ENCODE data around the gene RAET1G. TPM values are rescaled to one million over a fixed set of nuclear protein-coding genes. Genes with fewer than 3 reads are reported as not detected.

Gene RAET1G
- total and polyA plus RNA-seq, 9 of the 15 experiments (the other 6 are each of a cell fraction or from before 2014, with no cell fraction given) = 0.11 TPM; not detected in 8

DNA sequence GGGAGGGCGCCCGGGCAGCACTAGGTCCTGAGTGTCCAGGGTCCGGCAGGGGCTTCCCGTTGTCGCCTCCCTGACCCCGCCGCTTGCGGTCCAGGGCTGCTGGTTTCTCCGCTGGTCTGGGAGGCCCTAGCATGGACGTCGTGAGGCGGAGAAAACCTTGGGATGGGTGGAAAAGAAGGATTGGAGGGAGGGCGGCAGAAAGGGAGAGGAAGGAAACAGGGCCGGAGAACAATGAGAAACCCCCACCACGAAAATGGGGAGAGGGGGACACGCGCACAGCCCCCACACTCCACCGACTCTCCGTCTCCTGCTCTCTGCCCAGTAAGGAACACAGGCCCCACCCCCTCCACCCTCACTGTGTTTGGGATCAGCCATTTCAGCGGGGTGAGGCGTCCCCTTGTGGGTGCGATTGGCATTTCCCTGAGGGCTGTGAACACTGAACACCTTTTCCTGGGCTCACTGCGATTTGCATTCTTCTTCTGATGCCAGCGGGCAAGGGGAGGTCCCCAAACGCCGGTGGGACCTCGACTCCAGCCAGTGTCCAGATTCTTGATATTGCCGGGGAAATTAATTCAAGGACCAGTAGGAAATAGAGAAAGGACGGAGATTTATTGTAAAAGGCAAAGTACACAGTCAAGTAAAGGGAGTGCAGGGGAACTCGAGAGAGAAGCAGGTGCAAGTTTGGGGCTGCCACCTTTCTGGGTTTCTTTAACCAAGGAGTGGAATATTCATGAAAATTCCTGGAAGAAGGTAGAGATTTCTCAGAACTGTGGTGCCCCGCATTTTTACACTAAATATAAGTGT lies 3.3 kb upstream of the RAET1G start (continued):
- TF ChIP-seq, protein P1, sequence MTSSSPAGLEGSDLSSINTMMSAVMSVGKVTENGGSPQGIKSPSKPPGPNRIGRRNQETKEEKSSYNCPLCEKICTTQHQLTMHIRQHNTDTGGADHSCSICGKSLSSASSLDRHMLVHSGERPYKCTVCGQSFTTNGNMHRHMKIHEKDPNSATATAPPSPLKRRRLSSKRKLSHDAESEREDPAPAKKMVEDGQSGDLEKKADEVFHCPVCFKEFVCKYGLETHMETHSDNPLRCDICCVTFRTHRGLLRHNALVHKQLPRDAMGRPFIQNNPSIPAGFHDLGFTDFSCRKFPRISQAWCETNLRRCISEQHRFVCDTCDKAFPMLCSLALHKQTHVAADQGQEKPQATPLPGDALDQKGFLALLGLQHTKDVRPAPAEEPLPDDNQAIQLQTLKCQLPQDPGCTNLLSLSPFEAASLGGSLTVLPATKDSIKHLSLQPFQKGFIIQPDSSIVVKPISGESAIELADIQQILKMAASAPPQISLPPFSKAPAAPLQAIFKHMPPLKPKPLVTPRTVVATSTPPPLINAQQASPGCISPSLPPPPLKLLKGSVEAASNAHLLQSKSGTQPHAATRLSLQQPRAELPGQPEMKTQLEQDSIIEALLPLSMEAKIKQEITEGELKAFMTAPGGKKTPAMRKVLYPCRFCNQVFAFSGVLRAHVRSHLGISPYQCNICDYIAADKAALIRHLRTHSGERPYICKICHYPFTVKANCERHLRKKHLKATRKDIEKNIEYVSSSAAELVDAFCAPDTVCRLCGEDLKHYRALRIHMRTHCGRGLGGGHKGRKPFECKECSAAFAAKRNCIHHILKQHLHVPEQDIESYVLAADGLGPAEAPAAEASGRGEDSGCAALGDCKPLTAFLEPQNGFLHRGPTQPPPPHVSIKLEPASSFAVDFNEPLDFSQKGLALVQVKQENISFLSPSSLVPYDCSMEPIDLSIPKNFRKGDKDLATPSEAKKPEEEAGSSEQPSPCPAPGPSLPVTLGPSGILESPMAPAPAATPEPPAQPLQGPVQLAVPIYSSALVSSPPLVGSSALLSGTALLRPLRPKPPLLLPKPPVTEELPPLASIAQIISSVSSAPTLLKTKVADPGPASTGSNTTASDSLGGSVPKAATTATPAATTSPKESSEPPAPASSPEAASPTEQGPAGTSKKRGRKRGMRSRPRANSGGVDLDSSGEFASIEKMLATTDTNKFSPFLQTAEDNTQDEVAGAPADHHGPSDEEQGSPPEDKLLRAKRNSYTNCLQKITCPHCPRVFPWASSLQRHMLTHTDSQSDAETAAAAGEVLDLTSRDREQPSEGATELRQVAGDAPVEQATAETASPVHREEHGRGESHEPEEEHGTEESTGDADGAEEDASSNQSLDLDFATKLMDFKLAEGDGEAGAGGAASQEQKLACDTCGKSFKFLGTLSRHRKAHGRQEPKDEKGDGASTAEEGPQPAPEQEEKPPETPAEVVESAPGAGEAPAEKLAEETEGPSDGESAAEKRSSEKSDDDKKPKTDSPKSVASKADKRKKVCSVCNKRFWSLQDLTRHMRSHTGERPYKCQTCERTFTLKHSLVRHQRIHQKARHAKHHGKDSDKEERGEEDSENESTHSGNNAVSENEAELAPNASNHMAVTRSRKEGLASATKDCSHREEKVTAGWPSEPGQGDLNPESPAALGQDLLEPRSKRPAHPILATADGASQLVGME (CRISPR knock-in tag; IDR thresholded peaks at IDR 0.05) = no peak
- no peak for TF ChIP-seq ZNF324 (CRISPR knock-in tag; IDR thresholded peaks at IDR 0.05)
- TF ChIP-seq ZNF561 (CRISPR knock-in tag; conservative IDR thresholded peaks at IDR 0.05) = no peak
- TF ChIP-seq, protein P2, sequence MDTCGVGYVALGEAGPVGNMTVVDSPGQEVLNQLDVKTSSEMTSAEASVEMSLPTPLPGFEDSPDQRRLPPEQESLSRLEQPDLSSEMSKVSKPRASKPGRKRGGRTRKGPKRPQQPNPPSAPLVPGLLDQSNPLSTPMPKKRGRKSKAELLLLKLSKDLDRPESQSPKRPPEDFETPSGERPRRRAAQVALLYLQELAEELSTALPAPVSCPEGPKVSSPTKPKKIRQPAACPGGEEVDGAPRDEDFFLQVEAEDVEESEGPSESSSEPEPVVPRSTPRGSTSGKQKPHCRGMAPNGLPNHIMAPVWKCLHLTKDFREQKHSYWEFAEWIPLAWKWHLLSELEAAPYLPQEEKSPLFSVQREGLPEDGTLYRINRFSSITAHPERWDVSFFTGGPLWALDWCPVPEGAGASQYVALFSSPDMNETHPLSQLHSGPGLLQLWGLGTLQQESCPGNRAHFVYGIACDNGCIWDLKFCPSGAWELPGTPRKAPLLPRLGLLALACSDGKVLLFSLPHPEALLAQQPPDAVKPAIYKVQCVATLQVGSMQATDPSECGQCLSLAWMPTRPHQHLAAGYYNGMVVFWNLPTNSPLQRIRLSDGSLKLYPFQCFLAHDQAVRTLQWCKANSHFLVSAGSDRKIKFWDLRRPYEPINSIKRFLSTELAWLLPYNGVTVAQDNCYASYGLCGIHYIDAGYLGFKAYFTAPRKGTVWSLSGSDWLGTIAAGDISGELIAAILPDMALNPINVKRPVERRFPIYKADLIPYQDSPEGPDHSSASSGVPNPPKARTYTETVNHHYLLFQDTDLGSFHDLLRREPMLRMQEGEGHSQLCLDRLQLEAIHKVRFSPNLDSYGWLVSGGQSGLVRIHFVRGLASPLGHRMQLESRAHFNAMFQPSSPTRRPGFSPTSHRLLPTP (IDR thresholded peaks at IDR 0.05; ENCODE audit: borderline replicate concordance, extremely low read depth, insufficient read length) = no peak
- TF ChIP-seq GABPB1 (CRISPR knock-in tag; IDR thresholded peaks at IDR 0.05) = 0 out of 2 replicates have a peak, but pooled peaks have one; percentile 19
- TF ChIP-seq RBM39 (optimal IDR thresholded peaks at IDR 0.05; ENCODE audit: low read depth, low read length) = peak; percentile 59
- TF ChIP-seq ZNF140 (CRISPR knock-in tag; IDR thresholded peaks at IDR 0.05) = no peak
- TF ChIP-seq TFAM (CRISPR knock-in tag; conservative IDR thresholded peaks at IDR 0.05) = no peak
- no peak for TF ChIP-seq PHF21A (IDR thresholded peaks at IDR 0.05; ENCODE audit: borderline replicate concordance, low read depth)
- peak in 1 of 2 experiments; percentile 69; a peak in 2 of 4 replicates for TF ChIP-seq RCOR1 (IDR thresholded peaks at IDR 0.05; ENCODE audit: borderline replicate concordance in 1 of 2, low read depth in 2 of 2, low read length in 2 of 2)
- peak; percentile 99 for TF ChIP-seq STAG1 (CRISPR knock-in tag; IDR thresholded peaks at IDR 0.05; ENCODE audit: borderline replicate concordance)
- TF ChIP-seq ZBTB8A (IDR thresholded peaks at IDR 0.05; ENCODE audit: partially characterized antibody) = no peak
- no peak for TF ChIP-seq HSF4 (CRISPR knock-in tag; IDR thresholded peaks at IDR 0.05; ENCODE audit: borderline replicate concordance)
- TF ChIP-seq, protein P3, sequence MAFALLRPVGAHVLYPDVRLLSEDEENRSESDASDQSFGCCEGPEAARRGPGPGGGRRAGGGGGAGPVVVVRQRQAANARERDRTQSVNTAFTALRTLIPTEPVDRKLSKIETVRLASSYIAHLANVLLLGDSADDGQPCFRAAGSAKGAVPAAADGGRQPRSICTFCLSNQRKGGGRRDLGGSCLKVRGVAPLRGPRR (CRISPR knock-in tag; IDR thresholded peaks at IDR 0.05) = no peak
- no peak for TF ChIP-seq HNRNPK (IDR thresholded peaks at IDR 0.05; ENCODE audit: low read depth, low read length, poor library complexity, severe bottlenecking)
- TF ChIP-seq NCOA4 (IDR thresholded peaks at IDR 0.05; ENCODE audit: partially characterized antibody) = no peak
- TF ChIP-seq TCF3 (CRISPR knock-in tag; IDR thresholded peaks at IDR 0.05) = no peak
- no peak for TF ChIP-seq FOXA1 (IDR thresholded peaks at IDR 0.05; ENCODE audit: borderline replicate concordance)
